Natural killer cell treated with Interleukin-12 subunit alpha and Interleukin-12 subunit beta and Interleukin-15 and Interleukin-18, amount 100 ng/mL, for 72 hours (primary cell): ENCODE data around the gene TTC7B. TPM values are rescaled to one million over a fixed set of nuclear protein-coding genes. Genes with fewer than 3 reads are reported as not detected.

Experiments used
- ATAC-seq, 2 donors: fragments of 150-1000 bp; cut with Tn5 transposase in 1 of 2; sonication (Bioruptor Pico), chemical (Tn5 transposase) in 1 of 2; 2 replicates each; pipeline ENCODE4 v1.10.0; 2021
- DNase-seq: peaks from one replicate; pipeline ENCODE4 v3.0.0; 2022; ENCODE audit warnings: low spot score
- H3K27ac Mint-ChIP-seq, 2 donors: 1 replicate in 1 of 2; 2 replicates in 1 of 2; pipeline ENCODE4 v1.8.0; 2022; ENCODE audit warnings: mixed read lengths in 2 of 2, mild to moderate bottlenecking in 1 of 2, moderate library complexity in 1 of 2
- H3K27me3 Mint-ChIP-seq, 2 donors: 1 replicate in 1 of 2; 2 replicates in 1 of 2; pipeline ENCODE4 v1.8.0; 2022; ENCODE audit warnings: mixed read lengths in 2 of 2
- H3K36me3 Mint-ChIP-seq: one replicate; pipeline ENCODE4 v1.8.0; 2022; ENCODE audit warnings: mixed read lengths
- H3K4me1 Mint-ChIP-seq, 2 donors: 1 replicate in 1 of 2; 2 replicates in 1 of 2; pipeline ENCODE4 v1.8.0; 2022; ENCODE audit warnings: low read depth in 2 of 2, mixed read lengths in 2 of 2, mild to moderate bottlenecking in 1 of 2
- H3K4me3 Mint-ChIP-seq: one replicate; pipeline ENCODE4 v1.8.0; 2022; ENCODE audit warnings: mixed read lengths
- H3K9me3 Mint-ChIP-seq: 2 replicates; pipeline ENCODE4 v1.8.0; 2022; ENCODE audit warnings: mixed read lengths
- total RNA-seq, 2 donors: library from RNA; stranded (reverse); gene quantifications; one replicate each; pipeline ENCODE4 v1.2.3, GENCODE V29; 2022

Gene TTC7B
- total RNA-seq, 2 donors from 2014 or later = 8.9 to 24.5 TPM

DNA sequence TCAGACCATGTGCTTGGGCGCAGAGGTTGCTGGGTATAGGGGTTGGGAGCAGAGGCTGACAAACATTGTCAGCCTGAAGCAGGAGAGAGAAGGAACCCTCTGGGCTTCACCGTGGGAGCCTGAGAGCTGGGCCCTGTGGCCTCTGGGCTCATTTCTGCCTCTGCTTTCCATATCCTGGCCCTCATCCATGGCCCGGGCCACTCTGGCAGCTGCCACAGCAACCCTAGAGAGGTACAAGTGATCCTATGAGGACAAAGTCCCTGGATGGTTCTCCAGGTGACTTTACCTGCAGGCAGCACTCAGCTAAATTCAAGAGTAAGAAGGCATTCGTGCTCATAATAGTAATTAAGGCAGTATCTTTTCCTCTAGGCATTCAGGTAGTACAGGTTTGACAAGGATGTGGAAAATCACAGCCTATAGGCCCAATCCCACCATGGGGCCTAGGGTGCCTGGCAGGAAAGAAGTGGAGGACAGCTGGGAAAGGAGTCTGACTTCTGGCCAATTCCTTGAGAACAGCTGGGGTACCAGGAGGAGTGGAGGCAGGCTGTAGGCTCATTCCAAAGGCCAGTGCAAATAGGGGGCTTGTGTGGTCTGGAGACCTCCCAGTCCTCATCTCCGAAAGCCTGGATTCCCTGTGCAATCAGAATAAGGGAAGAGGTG is 3.6 kb upstream of the TTC7B start:
- Mint-ChIP-seq H3K36me3 (peaks cover 6% of the 10 kb centered on the region), H3K4me3 (no peak overlapping the region), H3K27me3 (peaks cover 5 to 8% of the 10 kb centered on the region in 2 donors), H3K27ac (peak overlapping the region in 1 of 2 donors; percentile 77), H3K9me3 (peaks cover 7% of the 10 kb centered on the region), H3K4me1 (peaks cover 18 to 32% of the 10 kb centered on the region in 2 donors)
- DNase-seq (no peak), ATAC-seq (no peak)

GRCh38 chr14:90818715-90819114 is 2.5 kb upstream of the TTC7B start:
- H3K9me3 Mint-ChIP-seq = peaks cover under 1% of the 10 kb centered on the region
- peaks cover under 1% of the 10 kb centered on the region for H3K36me3 Mint-ChIP-seq
- no peak overlapping the region for H3K27ac Mint-ChIP-seq
- peaks cover 21 to 33% of the 10 kb centered on the region in 2 donors for H3K4me1 Mint-ChIP-seq
- H3K4me3 Mint-ChIP-seq = no peak overlapping the region
- peaks cover 5 to 8% of the 10 kb centered on the region in 2 donors for H3K27me3 Mint-ChIP-seq
- ATAC-seq (no peak), DNase-seq (no peak)

- ATAC-seq (no peak), DNase-seq (no peak)
- Mint-ChIP-seq H3K36me3 (no peaks in the 10 kb centered on the region), H3K9me3 (no peaks in the 10 kb centered on the region), H3K4me1 (peaks cover 21 to 35% of the 10 kb centered on the region in 2 donors), H3K27ac (peak overlapping the region; percentile 49 to 61), H3K27me3 (peaks cover 5 to 8% of the 10 kb centered on the region in 2 donors), H3K4me3 (peak overlapping the region; percentile 48)
Measured at GRCh38 chr14:90816681-90817436, 629 bp upstream of the TTC7B start.

- Mint-ChIP-seq H3K4me3 (peak overlapping the region; percentile 66), H3K9me3 (no peaks in the 10 kb centered on the region), H3K36me3 (no peaks in the 10 kb centered on the region), H3K27me3 (peaks cover 5 to 8% of the 10 kb centered on the region in 2 donors), H3K4me1 (peaks cover 16 to 22% of the 10 kb centered on the region in 2 donors), H3K27ac (peak overlapping the region in 1 of 2 donors; percentile 27)
- DNase-seq (no peak), ATAC-seq (no peak)
Measured at GRCh38 chr14:90815572-90815821, 733 bp downstream of the TTC7B start.

- peak overlapping the region; percentile 66 for H3K4me3 Mint-ChIP-seq
- H3K9me3 Mint-ChIP-seq = no peaks in the 10 kb centered on the region
- peaks cover 12 to 17% of the 10 kb centered on the region in 2 donors for H3K4me1 Mint-ChIP-seq
- no peak for DNase-seq
- no peaks in the 10 kb centered on the region for H3K36me3 Mint-ChIP-seq
- ATAC-seq = no peak
- peak overlapping the region in 1 of 2 donors; percentile 27 for H3K27ac Mint-ChIP-seq
- H3K27me3 Mint-ChIP-seq = peaks cover 5 to 8% of the 10 kb centered on the region in 2 donors
Measured at GRCh38 chr14:90814806-90815571, 1.2 kb downstream of the TTC7B start.

GRCh38 chr14:90813442-90813841 is 2.8 kb downstream of the TTC7B start:
- Mint-ChIP-seq H3K27me3 (peaks cover 5 to 8% of the 10 kb centered on the region in 2 donors), H3K36me3 (no peaks in the 10 kb centered on the region), H3K4me1 (peaks cover 9 to 15% of the 10 kb centered on the region in 2 donors), H3K27ac (no peak overlapping the region), H3K9me3 (no peaks in the 10 kb centered on the region), H3K4me3 (no peak overlapping the region)
- ATAC-seq (no peak), DNase-seq (no peak)

DNA sequence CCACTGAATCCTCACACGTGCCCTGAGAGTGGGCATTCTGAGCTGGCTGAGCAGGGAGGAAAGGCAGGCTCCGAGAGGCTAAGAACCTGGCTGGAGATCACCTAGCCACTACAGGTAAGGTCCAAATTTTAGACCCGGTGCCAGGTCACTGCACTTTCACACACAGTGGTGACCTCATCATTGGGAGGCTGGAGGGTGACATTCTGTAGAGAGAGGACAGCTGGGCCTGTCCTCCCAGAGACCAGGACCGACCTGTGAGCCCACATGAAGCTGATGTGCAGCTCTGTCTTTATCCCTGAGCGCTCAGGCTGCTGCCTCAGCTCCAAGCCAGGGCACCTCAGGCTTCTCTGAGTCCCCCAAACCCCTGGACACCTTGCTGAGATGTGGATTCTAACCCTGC is 4.1 kb downstream of the TTC7B start:
- no peaks in the 10 kb centered on the region for H3K36me3 Mint-ChIP-seq
- H3K9me3 Mint-ChIP-seq = no peaks in the 10 kb centered on the region
- H3K27me3 Mint-ChIP-seq = peaks cover 1 to 4% of the 10 kb centered on the region in 2 donors
- ATAC-seq (no peak), DNase-seq (no peak)
- H3K4me1 Mint-ChIP-seq = peaks cover 6 to 15% of the 10 kb centered on the region in 2 donors
- H3K27ac Mint-ChIP-seq = no peak overlapping the region
- no peak overlapping the region for H3K4me3 Mint-ChIP-seq

GRCh38 chr14:90811641-90812040 is 4.6 kb downstream of the TTC7B start:
- no peaks in the 10 kb centered on the region for H3K9me3 Mint-ChIP-seq
- no peak overlapping the region for H3K4me3 Mint-ChIP-seq
- H3K27ac Mint-ChIP-seq = no peak overlapping the region

GRCh38 chr14:90810806-90811205 is 5.4 kb downstream of the TTC7B start:
- Mint-ChIP-seq H3K27ac (no peak overlapping the region), H3K9me3 (no peaks in the 10 kb centered on the region), H3K36me3 (no peaks in the 10 kb centered on the region), H3K4me1 (peaks cover 6 to 15% of the 10 kb centered on the region in 2 donors), H3K27me3 (peaks cover 0 to 4% of the 10 kb centered on the region in 2 donors), H3K4me3 (no peak overlapping the region)
- DNase-seq (no peak), ATAC-seq (no peak)

More at GRCh38 chr14:90811641-90812040, 4.6 kb downstream of the TTC7B start:
- ATAC-seq (no peak), DNase-seq (no peak)
- Mint-ChIP-seq H3K36me3 (no peaks in the 10 kb centered on the region), H3K27me3 (peaks cover 0 to 4% of the 10 kb centered on the region in 2 donors), H3K4me1 (peaks cover 6 to 15% of the 10 kb centered on the region in 2 donors)

GRCh38 chr14:90809530-90810312 is 6.5 kb downstream of the TTC7B start:
- Mint-ChIP-seq H3K27me3 (no peaks in the 10 kb centered on the region), H3K36me3 (no peaks in the 10 kb centered on the region), H3K9me3 (no peaks in the 10 kb centered on the region), H3K4me1 (peaks cover 2 to 5% of the 10 kb centered on the region in 2 donors), H3K4me3 (no peak overlapping the region), H3K27ac (no peak overlapping the region)
- no peak for DNase-seq
- ATAC-seq = no peak

- Mint-ChIP-seq H3K36me3 (no peaks in the 10 kb centered on the region), H3K27ac (no peak overlapping the region), H3K27me3 (no peaks in the 10 kb centered on the region), H3K4me1 (peaks cover 0 to 5% of the 10 kb centered on the region in 2 donors), H3K4me3 (no peak overlapping the region), H3K9me3 (no peaks in the 10 kb centered on the region)
- no peak for ATAC-seq
- no peak for DNase-seq
Measured at GRCh38 chr14:90808759-90809529, 7.3 kb downstream of the TTC7B start.

GRCh38 chr14:90807060-90807459 is 9.2 kb downstream of the TTC7B start:
- Mint-ChIP-seq H3K27ac (no peak overlapping the region), H3K4me1 (peaks cover 0 to 9% of the 10 kb centered on the region in 2 donors), H3K36me3 (no peaks in the 10 kb centered on the region), H3K9me3 (no peaks in the 10 kb centered on the region), H3K27me3 (no peaks in the 10 kb centered on the region), H3K4me3 (no peak overlapping the region)
- no peak for ATAC-seq
- no peak for DNase-seq
